Gastroesophageal sphincter (tissue), 3 donors: ENCODE results near the gene USP38.

Experiments
- POLR2A ChIP-seq, 2 donors: fragments of 450-650 bp; IDR thresholded peaks; one replicate each; pipeline ENCODE4 v1.6.1; 2017; ENCODE audit warnings: antibody characterized with exemption in 2 of 2, mild to moderate bottlenecking in 2 of 2, moderate library complexity in 1 of 2
- TF ChIP-seq, protein P1 (sequence below), 4 experiments: fragments of 200-600 bp in 2 of 4; fragments of 450-650 bp in 2 of 4; sonication (generic) in 1 of 4; IDR thresholded peaks; one replicate each; pipeline ENCODE4 v1.5.1; 2017 to 2019; ENCODE audit warnings: antibody characterized with exemption in 4 of 4, mild to moderate bottlenecking in 2 of 4, moderate library complexity in 2 of 4

GRCh38 chr4:143256456-143256855 lies 71.7 kb downstream of the USP38 start:
- TF ChIP-seq POLR2A (IDR thresholded peaks at IDR 0.05): no peak
- TF ChIP-seq, protein P1, sequence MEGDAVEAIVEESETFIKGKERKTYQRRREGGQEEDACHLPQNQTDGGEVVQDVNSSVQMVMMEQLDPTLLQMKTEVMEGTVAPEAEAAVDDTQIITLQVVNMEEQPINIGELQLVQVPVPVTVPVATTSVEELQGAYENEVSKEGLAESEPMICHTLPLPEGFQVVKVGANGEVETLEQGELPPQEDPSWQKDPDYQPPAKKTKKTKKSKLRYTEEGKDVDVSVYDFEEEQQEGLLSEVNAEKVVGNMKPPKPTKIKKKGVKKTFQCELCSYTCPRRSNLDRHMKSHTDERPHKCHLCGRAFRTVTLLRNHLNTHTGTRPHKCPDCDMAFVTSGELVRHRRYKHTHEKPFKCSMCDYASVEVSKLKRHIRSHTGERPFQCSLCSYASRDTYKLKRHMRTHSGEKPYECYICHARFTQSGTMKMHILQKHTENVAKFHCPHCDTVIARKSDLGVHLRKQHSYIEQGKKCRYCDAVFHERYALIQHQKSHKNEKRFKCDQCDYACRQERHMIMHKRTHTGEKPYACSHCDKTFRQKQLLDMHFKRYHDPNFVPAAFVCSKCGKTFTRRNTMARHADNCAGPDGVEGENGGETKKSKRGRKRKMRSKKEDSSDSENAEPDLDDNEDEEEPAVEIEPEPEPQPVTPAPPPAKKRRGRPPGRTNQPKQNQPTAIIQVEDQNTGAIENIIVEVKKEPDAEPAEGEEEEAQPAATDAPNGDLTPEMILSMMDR (IDR thresholded peaks at IDR 0.05): no peak
